K562 (cell line): ENCODE results near the gene EFNA2. TPM values are rescaled to one million over a fixed set of nuclear protein-coding genes. Genes with fewer than 3 reads are reported as not detected.

Source experiments
- CBX3 ChIP-seq, 2 experiments: IDR thresholded peaks; 1 replicate in 1 of 2; 2 replicates in 1 of 2; pipeline ENCODE4 v1.6.1; 2012; ENCODE audit warnings: inconsistent platforms in 2 of 2, low read length in 2 of 2, borderline replicate concordance in 1 of 2, control low read depth in 1 of 2
- DACH1 ChIP-seq: fragments of 450-650 bp; IDR thresholded peaks from 2 replicates; pipeline ENCODE4 v1.6.1; 2018; ENCODE audit not compliant: partially characterized antibody
- EGR1 ChIP-seq: fragments of 450-650 bp; conservative IDR thresholded peaks from 2 replicates; pipeline ENCODE4 v1.6.1; 2017; ENCODE audit warnings: mild to moderate bottlenecking
- ETV1 ChIP-seq: fragments of 450-650 bp; conservative IDR thresholded peaks from 2 replicates; pipeline ENCODE4 v1.6.1; 2016; ENCODE audit warnings: missing genetic modification characterization, control low read depth, low read depth, missing compliant biosample characterization
- HNRNPLL ChIP-seq: fragments of 200-400 bp; formaldehyde crosslinking; IDR thresholded peaks from 2 replicates; pipeline ENCODE4 v1.6.1; 2017; ENCODE audit warnings: low read length, low read depth, mild to moderate bottlenecking; ENCODE audit not compliant: poor library complexity, severe bottlenecking
- MYC ChIP-seq, 2 experiments: fragments of 250-450 bp in 1 of 2; sonication (Bioruptor Pico) in 1 of 2; IDR thresholded peaks; 2 replicates each; pipeline versions ENCODE4 v1.5.1 to v1.6.1; 2012 to 2021; ENCODE audit warnings: low read depth in 2 of 2, borderline replicate concordance in 1 of 2, improper control_type of control experiment in 1 of 2, low read length in 1 of 2, mild to moderate bottlenecking in 1 of 2, moderate library complexity in 1 of 2
- NELFE ChIP-seq: IDR thresholded peaks from 2 replicates; pipeline ENCODE4 v1.6.1; 2011; ENCODE audit warnings: mild to moderate bottlenecking; ENCODE audit not compliant: insufficient read depth, insufficient read length
- NR1H2 ChIP-seq: sonication (generic); formaldehyde crosslinking; IDR thresholded peaks from 2 replicates; pipeline ENCODE4 v1.4.0; 2020; ENCODE audit warnings: mild to moderate bottlenecking, missing genetic modification reagents
- NR2F6 ChIP-seq: fragments of 450-650 bp; formaldehyde crosslinking; IDR thresholded peaks from 2 replicates; pipeline ENCODE4 v1.4.0; 2020; ENCODE audit warnings: mild to moderate bottlenecking
- NUFIP1 ChIP-seq: fragments of 450-650 bp; IDR thresholded peaks from 2 replicates; pipeline ENCODE4 v1.6.1; 2018; ENCODE audit not compliant: partially characterized antibody
- PURB ChIP-seq: sonication (generic); formaldehyde crosslinking; IDR thresholded peaks from 2 replicates; pipeline ENCODE4 v1.9.0; 2021; ENCODE audit warnings: low read depth, mild to moderate bottlenecking, missing genetic modification reagents
- RBFOX2 ChIP-seq: fragments of 200-400 bp; formaldehyde crosslinking; IDR thresholded peaks from 2 replicates; pipeline ENCODE4 v1.6.1; 2017; ENCODE audit warnings: low read depth, mild to moderate bottlenecking, low read length, moderate library complexity
- SAP30 ChIP-seq: fragments of 200-600 bp; sonication (generic); IDR thresholded peaks from 2 replicates; pipeline ENCODE4 v1.6.1; 2012; ENCODE audit warnings: borderline replicate concordance, low read depth, mild to moderate bottlenecking, moderate library complexity, low read length, control low read depth, inconsistent platforms; ENCODE audit not compliant: insufficient read depth, poor library complexity, severe bottlenecking
- SREBF2 ChIP-seq: sonication (generic); formaldehyde crosslinking; IDR thresholded peaks from 2 replicates; pipeline ENCODE4 v1.4.0; 2020; ENCODE audit warnings: mild to moderate bottlenecking, missing genetic modification reagents
- SRSF3 ChIP-seq: fragments of 200-400 bp; formaldehyde crosslinking; IDR thresholded peaks from 2 replicates; pipeline ENCODE4 v1.6.1; 2016; ENCODE audit warnings: mild to moderate bottlenecking, low read length, moderate library complexity; ENCODE audit not compliant: insufficient read depth
- TAF1 ChIP-seq: IDR thresholded peaks from 2 replicates; pipeline ENCODE4 v1.6.1; 2011; ENCODE audit warnings: mild to moderate bottlenecking, low read length, moderate library complexity; ENCODE audit not compliant: insufficient read depth, control insufficient read depth, severe bottlenecking; ENCODE audit errors: extremely low read depth
- TBP ChIP-seq: optimal IDR thresholded peaks from 2 replicates; pipeline ENCODE3; 2011; ENCODE audit warnings: low read depth, low read length, improper control_type of control experiment
- TCFL5 ChIP-seq: fragments of 250-450 bp; sonication (Bioruptor Pico); conservative IDR thresholded peaks from 2 replicates; pipeline ENCODE4 v1.6.1; 2021; ENCODE audit warnings: mild to moderate bottlenecking, moderate library complexity, matching md5 sums
- ZBTB34 ChIP-seq: fragments of 250-450 bp; sonication (Bioruptor Pico); IDR thresholded peaks from 2 replicates; pipeline ENCODE4 v1.8.0; 2021; ENCODE audit warnings: mild to moderate bottlenecking, moderate library complexity
- ZNF175 ChIP-seq: fragments of 200-800 bp; sonication (Bioruptor generic); IDR thresholded peaks from 2 replicates; pipeline ENCODE4 v1.6.1; 2016; ENCODE audit warnings: low read depth, mild to moderate bottlenecking, missing genetic modification characterization, missing compliant biosample characterization
- ZNF184 ChIP-seq: sonication (generic); formaldehyde crosslinking; IDR thresholded peaks from 2 replicates; pipeline ENCODE4 v1.5.0; 2020; ENCODE audit warnings: missing genetic modification reagents
- ZNF668 ChIP-seq: fragments of 250-450 bp; sonication (Bioruptor Pico); IDR thresholded peaks from 2 replicates; pipeline ENCODE4 v1.8.0; 2022; ENCODE audit warnings: mild to moderate bottlenecking, inconsistent platforms
- polyA plus RNA-seq, 8 experiments: library from polyadenylated mRNA; depleted of rRNA in 4 of 8; stranded (reverse) in 5 of 8; unstranded in 3 of 8; fragments of >200 nt; fragmentation: Nextera tagmentation in 2 of 8; fragmentation: Illumina TruSeq in 1 of 8; extraction: Ambion mirVana in 2 of 8; extraction: Trizol in 1 of 8; gene quantifications; 2 replicates each; pipeline versions ENCODE4 v1.2.1 to v1.2.3, GENCODE V29; 2011 to 2014; ENCODE audit warnings: inconsistent platforms in 1 of 8, missing spikeins in 1 of 8
- total RNA-seq, 7 experiments: library from RNA; depleted of rRNA in 6 of 7; stranded (reverse); fragments of >200 nt in 6 of 7; fragmentation: Illumina TruSeq in 2 of 7; extraction: Trizol in 2 of 7; gene quantifications; 2 replicates each; pipeline versions ENCODE4 v1.2.1 to v1.2.3, GENCODE V29; 2011 to 2021; ENCODE audit warnings: low replicate concordance in 1 of 7
- TF ChIP-seq, protein P1 (sequence below): fragments of 450-650 bp; formaldehyde crosslinking; IDR thresholded peaks from 2 replicates; pipeline ENCODE4 v1.4.0; 2020; ENCODE audit warnings: mild to moderate bottlenecking, moderate library complexity
- TF ChIP-seq, protein P2 (sequence below): fragments of 450-650 bp; IDR thresholded peaks from 2 replicates; pipeline ENCODE4 v1.6.1; 2017; ENCODE audit warnings: antibody characterized with exemption

The EFNA2 gene
- total and polyA plus RNA-seq, 9 of the 15 experiments (the other 6 are each of a cell fraction or from before 2014, with no cell fraction given): 0.11 to 0.44 (median 0.15) TPM; not detected in 6

- TF ChIP-seq, protein P1, sequence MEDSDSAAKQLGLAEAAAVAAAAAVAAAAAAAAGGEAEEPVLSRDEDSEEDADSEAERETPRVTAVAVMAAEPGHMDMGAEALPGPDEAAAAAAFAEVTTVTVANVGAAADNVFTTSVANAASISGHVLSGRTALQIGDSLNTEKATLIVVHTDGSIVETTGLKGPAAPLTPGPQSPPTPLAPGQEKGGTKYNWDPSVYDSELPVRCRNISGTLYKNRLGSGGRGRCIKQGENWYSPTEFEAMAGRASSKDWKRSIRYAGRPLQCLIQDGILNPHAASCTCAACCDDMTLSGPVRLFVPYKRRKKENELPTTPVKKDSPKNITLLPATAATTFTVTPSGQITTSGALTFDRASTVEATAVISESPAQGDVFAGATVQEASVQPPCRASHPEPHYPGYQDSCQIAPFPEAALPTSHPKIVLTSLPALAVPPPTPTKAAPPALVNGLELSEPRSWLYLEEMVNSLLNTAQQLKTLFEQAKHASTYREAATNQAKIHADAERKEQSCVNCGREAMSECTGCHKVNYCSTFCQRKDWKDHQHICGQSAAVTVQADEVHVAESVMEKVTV (CRISPR knock-in tag): 0 out of 2 replicates have a peak, but pooled peaks have one; percentile 23
- TF ChIP-seq NR1H2 (no peak), RBFOX2 (peak; percentile 51), PURB (CRISPR knock-in tag) (no peak), TBP (no peak), DACH1 (no peak), SAP30 (no peak), TCFL5 (no peak), ETV1 (tag) (no peak), NUFIP1 (no peak), SREBF2 (CRISPR knock-in tag) (no peak), NR2F6 (CRISPR knock-in tag) (no peak), SRSF3 (no peak), TAF1 (peak; percentile 9), ZBTB34 (CRISPR knock-in tag) (no peak), MYC (IDR thresholded peaks at IDR 0.05; ENCODE audit: low read depth, low read length) (no peak; the same call in 1 of the 2 replicates), MYC (CRISPR knock-in tag; IDR thresholded peaks at IDR 0.05; ENCODE audit: borderline replicate concordance, low read depth) (no peak), ZNF175 (CRISPR knock-in tag) (peak; percentile 72; the same call in 1 of the 2 replicates), CBX3 (IDR thresholded peaks at IDR 0.05; ENCODE audit: borderline replicate concordance in 1 of 2, low read length in 2 of 2) (no peak), HNRNPLL (no peak), ZNF184 (CRISPR knock-in tag) (no peak), ZNF668 (CRISPR knock-in tag) (no peak), NELFE (no peak), EGR1 (peak; percentile 74)
- TF ChIP-seq, protein P2, sequence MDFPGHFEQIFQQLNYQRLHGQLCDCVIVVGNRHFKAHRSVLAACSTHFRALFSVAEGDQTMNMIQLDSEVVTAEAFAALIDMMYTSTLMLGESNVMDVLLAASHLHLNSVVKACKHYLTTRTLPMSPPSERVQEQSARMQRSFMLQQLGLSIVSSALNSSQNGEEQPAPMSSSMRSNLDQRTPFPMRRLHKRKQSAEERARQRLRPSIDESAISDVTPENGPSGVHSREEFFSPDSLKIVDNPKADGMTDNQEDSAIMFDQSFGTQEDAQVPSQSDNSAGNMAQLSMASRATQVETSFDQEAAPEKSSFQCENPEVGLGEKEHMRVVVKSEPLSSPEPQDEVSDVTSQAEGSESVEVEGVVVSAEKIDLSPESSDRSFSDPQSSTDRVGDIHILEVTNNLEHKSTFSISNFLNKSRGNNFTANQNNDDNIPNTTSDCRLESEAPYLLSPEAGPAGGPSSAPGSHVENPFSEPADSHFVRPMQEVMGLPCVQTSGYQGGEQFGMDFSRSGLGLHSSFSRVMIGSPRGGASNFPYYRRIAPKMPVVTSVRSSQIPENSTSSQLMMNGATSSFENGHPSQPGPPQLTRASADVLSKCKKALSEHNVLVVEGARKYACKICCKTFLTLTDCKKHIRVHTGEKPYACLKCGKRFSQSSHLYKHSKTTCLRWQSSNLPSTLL: no peak
Measured at GRCh38 chr19:1248786-1249297, 36.8 kb upstream of the EFNA2 start (continued).
